ENCODE data around the gene PCDHA11.
A peak's percentile ranks its signal among the peaks of the same experiment; 100 is the strongest.

Gene PCDHA11

GRCh38 chr5:140877262-140877581 is 8.5 kb downstream of the PCDHA11 start:
- no peak for TF ChIP-seq CTCF (IDR thresholded peaks at IDR 0.05)

GRCh38 chr5:140881889-140882590 is 13.3 kb downstream of the PCDHA11 start, which contains the start of gene PCDHA13:
Gene PCDHA13 (plus strand): TSS chr5:140882124. CDS start chr5:140882269, 145 bp downstream.
- TF ChIP-seq CTCF (IDR thresholded peaks at IDR 0.05), result peak; percentile 19; the same call in 1 of the 2 replicates

GRCh38 chr5:140882591-140882899 is 13.8 kb downstream of the PCDHA11 start:
- TF ChIP-seq CTCF (IDR thresholded peaks at IDR 0.05), result peak; percentile 40; the same call in 1 of the 2 replicates

GRCh38 chr5:140883373-140883772 is 14.6 kb downstream of the PCDHA11 start:
- TF ChIP-seq CTCF (IDR thresholded peaks at IDR 0.05), result no peak

GRCh38 chr5:140883927-140884697 is 15.4 kb downstream of the PCDHA11 start:
- no peak for TF ChIP-seq CTCF (IDR thresholded peaks at IDR 0.05)

- no peak for TF ChIP-seq CTCF (IDR thresholded peaks at IDR 0.05)
Measured at GRCh38 chr5:140916325-140916724, 47.6 kb downstream of the PCDHA11 start.
